Posterior vena cava (tissue), 2 donors: Measurements from ENCODE around the gene MAPK8IP1. TPM values are rescaled to one million over a fixed set of nuclear protein-coding genes. Genes with fewer than 3 reads are reported as not detected.
"Not testable (repeated sequence)": the region's sequence is repeated elsewhere in the genome, so short reads cannot be mapped to it uniquely, and the experiment has no call there.

Experiments
- DNase-seq: peaks from one replicate; pipeline ENCODE4 v3.0.0-alpha.2; 2020; ENCODE audit warnings: low spot score
- intact Hi-C, 2 donors: fragments of 100-400 bp; cut with DNase I; formaldehyde crosslinking; loops; one replicate each; pipeline versions ENCODE4 v1.14.1 to v1.14.2; 2022 to 2023
- total RNA-seq, 2 donors: library from RNA; stranded (reverse); fragmentation: NEBNext Ultra II Directional; extraction: Animal tissue kit (Norgen Biotek cat#: 25700); gene quantifications; one replicate each; pipeline ENCODE4 v1.2.1, GENCODE V29; 2021
- donor health status: DM: yes; HTN: yes; CAD: no.
- donor health status: DM: yes; HTN: yes; CAD: no.

MAPK8IP1 gene
- total RNA-seq, 2 donors from 2014 or later, result 8.5 to 10.9 TPM

DNA sequence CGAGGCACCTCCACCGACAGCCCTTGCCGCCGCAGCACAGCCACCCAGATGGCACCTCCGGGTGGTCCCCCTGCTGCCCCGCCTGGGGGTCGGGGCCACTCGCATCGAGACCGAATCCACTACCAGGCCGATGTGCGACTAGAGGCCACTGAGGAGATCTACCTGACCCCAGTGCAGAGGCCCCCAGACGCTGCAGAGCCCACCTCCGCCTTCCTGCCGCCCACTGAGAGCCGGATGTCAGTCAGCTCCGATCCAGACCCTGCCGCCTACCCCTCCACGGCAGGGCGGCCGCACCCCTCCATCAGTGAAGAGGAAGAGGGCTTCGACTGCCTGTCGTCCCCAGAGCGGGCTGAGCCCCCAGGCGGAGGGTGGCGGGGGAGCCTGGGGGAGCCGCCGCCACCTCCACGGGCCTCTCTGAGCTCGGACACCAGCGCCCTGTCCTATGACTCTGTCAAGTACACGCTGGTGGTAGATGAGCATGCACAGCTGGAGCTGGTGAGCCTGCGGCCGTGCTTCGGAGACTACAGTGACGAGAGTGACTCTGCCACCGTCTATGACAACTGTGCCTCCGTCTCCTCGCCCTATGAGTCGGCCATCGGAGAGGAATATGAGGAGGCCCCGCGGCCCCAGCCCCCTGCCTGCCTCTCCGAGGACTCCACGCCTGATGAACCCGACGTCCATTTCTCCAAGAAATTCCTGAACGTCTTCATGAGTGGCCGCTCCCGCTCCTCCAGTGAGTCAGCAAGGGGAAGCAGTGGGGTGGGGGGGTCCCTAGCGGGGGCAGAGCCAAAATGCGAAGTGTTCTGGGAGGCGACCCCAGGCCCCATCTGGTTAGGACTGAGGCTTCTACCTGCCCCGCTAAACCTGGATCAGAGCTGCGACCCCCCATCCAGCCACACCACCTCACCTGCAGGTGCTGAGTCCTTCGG, 17.3 kb downstream of the MAPK8IP1 start:
- intact Hi-C loops, result loop anchor here in 1 of 2 donors (5.0 kb wide), 1 partner anchor 95 kb away; the partner anchor contains the start of gene SLC35C1
- DNase-seq, result no peak

DNA sequence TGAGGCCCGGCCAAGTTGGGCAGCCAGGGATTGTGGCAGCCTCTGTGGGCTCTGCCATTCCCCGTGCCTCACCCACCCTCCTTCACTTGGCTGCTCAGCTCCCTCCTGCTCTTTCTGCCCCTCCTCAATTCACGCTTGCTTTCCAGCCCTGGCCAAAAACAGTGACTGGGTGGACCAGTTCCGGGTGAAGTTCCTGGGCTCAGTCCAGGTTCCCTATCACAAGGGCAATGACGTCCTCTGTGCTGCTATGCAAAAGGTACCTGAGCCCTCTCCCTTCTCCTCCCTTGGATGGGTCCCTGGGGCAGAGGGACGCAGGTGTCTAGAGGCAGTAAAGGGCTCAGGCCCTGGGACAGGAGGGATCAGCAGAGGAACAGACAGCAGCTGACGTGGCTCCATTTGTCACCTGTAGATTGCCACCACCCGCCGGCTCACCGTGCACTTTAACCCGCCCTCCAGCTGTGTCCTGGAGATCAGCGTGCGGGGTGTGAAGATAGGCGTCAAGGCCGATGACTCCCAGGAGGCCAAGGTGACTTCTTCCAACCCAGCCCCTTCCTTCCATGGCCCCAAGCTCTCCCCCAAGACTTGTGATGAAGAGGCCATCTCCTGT, 19.0 kb downstream of the MAPK8IP1 start:
- no peak for DNase-seq

GRCh38 chr11:45905095-45905494, 19.6 kb downstream of the MAPK8IP1 start:
- DNase-seq, result no peak
- intact Hi-C loops, result no loop called here

More for the DNA sequence above, 19.0 kb downstream of the MAPK8IP1 start:
- intact Hi-C loops, result loop anchor here in 1 of 2 donors (5.0 kb wide), 1 partner anchor 97 kb away; the partner anchor contains the start of gene SLC35C1

- intact Hi-C loops, result not testable (repeated sequence)
Measured at GRCh38 chr11:45905576-45905975, 20.1 kb downstream of the MAPK8IP1 start.

DNA sequence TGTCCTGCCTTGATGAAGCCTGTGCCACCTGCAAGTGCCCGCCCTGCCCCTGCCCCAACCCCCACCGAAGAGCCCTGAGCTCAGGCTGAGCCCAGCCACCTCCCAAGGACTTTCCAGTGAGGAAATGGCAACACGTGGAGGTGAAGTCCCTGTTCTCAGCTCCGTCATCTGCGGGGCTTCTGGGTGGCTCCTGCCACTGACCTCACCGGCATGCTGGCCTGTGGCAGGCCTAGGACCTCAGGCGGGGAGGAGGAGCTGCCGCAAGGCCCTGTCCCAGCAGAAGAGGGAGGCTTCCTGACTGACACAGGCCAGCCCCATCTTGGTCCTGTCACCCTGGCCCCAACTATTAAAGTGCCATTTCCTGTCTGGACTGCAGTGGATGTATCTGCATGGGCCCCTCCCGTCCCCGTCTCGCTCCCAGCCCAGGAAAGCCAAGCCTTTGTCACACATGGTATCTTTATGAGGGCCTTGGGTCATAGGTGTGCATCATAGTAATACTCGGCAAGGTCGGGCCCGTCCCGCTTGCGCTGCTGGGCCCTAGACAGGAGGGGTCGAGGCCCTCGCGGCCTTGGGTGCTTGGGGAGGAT, 20.7 kb downstream of the MAPK8IP1 start:
- DNase-seq, result no peak
- intact Hi-C loops, result no loop called here

More at GRCh38 chr11:45905576-45905975, 20.1 kb downstream of the MAPK8IP1 start:
- not testable (repeated sequence) for DNase-seq

GRCh38 chr11:45906965-45907611, 21.6 kb downstream of the MAPK8IP1 start, which contains the start of gene FREY1:
Gene FREY1 (minus strand): TSS chr11:45907271. CDS start chr11:45907245, 26 bp downstream.
- intact Hi-C loops, result no loop called here
- DNase-seq, result no peak

GRCh38 chr11:45907911-45908370, 22.5 kb downstream of the MAPK8IP1 start:
- DNase-seq, result no peak
- intact Hi-C loops, result no loop called here

DNA sequence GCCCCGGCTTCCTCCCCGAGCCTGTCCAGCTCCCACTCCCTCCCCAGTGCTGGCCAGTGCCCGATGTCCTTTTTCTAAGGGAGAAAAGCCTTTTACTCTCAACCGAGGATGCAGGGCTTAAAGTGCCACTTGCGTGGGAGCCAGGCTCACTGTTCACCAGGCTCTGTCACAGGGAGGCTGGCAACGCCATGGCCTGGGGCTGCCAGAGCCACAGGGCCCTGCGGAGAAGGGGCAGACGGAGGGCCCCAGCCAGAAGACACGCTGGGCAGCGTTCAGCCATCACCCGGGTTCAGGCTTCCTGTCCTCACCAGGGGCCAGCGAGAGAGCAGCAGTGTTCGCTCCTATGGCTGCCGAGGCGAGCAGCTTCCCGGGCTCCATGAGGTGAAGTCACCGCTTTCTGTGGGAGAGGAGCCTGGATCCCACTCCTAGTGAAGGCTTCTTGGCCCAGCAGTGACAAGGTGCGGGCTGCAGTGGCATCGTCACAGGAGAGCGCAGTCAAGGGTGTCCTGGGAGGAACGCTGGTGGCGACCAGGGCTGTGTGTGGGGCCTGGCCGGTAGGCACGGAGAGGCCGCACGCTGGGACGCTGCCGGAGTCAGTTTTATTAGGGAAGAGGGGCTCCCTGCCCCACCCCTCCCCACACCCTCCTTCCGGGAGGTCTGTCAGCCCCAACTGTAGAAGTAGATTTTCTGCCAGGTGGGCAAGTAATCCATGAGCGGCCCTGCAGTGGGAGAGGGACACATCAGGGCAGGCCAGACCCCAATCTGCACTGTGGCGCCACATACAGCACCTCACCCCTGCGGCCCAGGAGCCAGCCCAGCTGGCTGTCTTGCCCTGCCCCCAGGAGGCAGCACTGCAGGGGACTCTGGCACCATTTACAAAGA, 24.4 kb downstream of the MAPK8IP1 start:
- DNase-seq, result no peak
- intact Hi-C loops, result no loop called here

DNA sequence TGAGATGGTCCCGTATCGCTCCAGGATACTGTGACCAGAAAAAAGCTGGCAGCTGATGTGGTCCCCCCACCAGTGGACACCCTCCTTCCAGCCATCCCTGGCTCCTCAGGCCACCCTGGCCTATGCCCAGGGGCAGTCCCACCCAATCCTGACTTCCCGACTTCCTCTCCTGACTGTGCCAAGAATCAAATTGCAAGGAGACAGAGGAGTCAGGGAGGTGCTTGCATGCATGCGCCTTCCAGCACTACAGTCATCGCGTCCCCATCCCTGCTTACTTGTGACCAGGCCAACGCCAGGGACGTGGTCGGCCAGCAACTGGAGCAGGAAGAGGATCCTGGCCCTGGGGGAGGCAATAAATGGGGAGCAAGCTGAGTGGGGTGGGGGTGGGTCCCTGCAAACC, 25.2 kb downstream of the MAPK8IP1 start:
- intact Hi-C loops, result no loop called here
- no peak for DNase-seq

GRCh38 chr11:45913514-45913913, 28.1 kb downstream of the MAPK8IP1 start:
- DNase-seq, result no peak
- intact Hi-C loops, result no loop called here

- DNase-seq, result no peak
- intact Hi-C loops, result no loop called here
Measured at GRCh38 chr11:45913942-45914635, 28.6 kb downstream of the MAPK8IP1 start.

- intact Hi-C loops, result no loop called here
- DNase-seq, result no peak
Measured at GRCh38 chr11:45915446-45915845, 30.0 kb downstream of the MAPK8IP1 start.

GRCh38 chr11:45917286-45917622, 31.8 kb downstream of the MAPK8IP1 start:
- intact Hi-C loops, result no loop called here
- no peak for DNase-seq

GRCh38 chr11:45917623-45918330, 32.3 kb downstream of the MAPK8IP1 start, which contains the start of gene PEX16:
Gene PEX16 (minus strand): TSS chr11:45917877. CDS start chr11:45917811, 66 bp downstream.
- intact Hi-C loops, result no loop called here
- DNase-seq, result peak; percentile 99

GRCh38 chr11:45918331-45918941, 33.0 kb downstream of the MAPK8IP1 start:
- peak; percentile 95 for DNase-seq
- intact Hi-C loops, result no loop called here

- intact Hi-C loops, result no loop called here
- DNase-seq, result peak; percentile 20
Measured at GRCh38 chr11:45918962-45919675, 33.7 kb downstream of the MAPK8IP1 start.
